ENCODE data around the gene ABI1. TPM values are rescaled to one million over a fixed set of nuclear protein-coding genes. Genes with fewer than 3 reads are reported as not detected.

Gene ABI1
- total RNA-seq, 2 experiments from 2014 or later: 62.4 to 76.9 TPM

- intact Hi-C loops (cut with micrococcal nuclease; ENCODE audit: unreplicated experiment): no loop called here
- POLR2A ChIA-PET: interaction anchor here (0.6 to 1.5 kb wide), 3 partner anchors 9 to 42 kb away, joined by 3 to 4 read pairs (median 3); no protein-coding TSS in a partner anchor
- H3K36me3 ChIP-seq (ENCODE audit: insufficient read depth, low read length): peaks cover 28% of the 10 kb centered on the region
Observed at GRCh38 chr10:26807532-26807931, 53.2 kb downstream of the ABI1 start.

DNA sequence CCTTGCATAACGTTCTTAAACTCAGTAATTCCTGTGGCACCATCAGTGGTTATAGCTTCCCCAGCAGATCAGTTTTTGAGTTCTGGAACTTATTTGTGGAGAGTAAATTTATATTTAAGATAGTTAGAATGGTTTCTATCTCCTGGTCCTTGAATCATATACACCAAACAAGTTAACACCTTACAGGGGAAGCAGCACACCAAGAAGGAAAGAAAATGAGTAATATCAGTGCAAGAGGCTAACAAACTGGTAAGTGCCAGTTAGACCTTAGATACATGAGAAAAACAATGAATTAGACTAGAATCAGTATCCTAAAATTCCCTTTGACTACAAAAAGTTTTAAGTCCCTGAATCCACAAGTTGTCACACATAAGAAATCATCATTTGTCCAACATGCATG lies 54.2 kb downstream of the ABI1 start:
- Histone ChIP-seq H3K4me3 (ENCODE audit: low read depth, low read length, poor library complexity, severe bottlenecking) (peak overlapping the region; percentile 40), H3K9me2 (ENCODE audit: insufficient read depth, low read length) (no peaks in the 10 kb centered on the region), H3K79me2 (ENCODE audit: insufficient read depth, low read depth, low read length) (peaks cover 99% of the 10 kb centered on the region), H2AFZ (ENCODE audit: low read length) (no peak overlapping the region), H3K4me2 (ENCODE audit: low read length) (peak overlapping the region; percentile 87), H4K20me1 (ENCODE audit: insufficient read depth, low read length) (no peaks in the 10 kb centered on the region; the same call in 1 of the 2 replicates), H3K27ac (ENCODE audit: low read depth, low read length, poor library complexity, severe bottlenecking) (peak overlapping the region; percentile 100), H3K9me3 (ENCODE audit: low read length) (0 out of 2 replicates have a peak, but pooled peaks cover 3% of the 10 kb centered on the region), H3K4me1 (ENCODE audit: insufficient read depth, low read length, poor library complexity, severe bottlenecking) (peaks cover 66% of the 10 kb centered on the region), H3K36me3 (ENCODE audit: insufficient read depth, low read length) (peaks cover 20% of the 10 kb centered on the region)
- no peak for DNase-seq (ENCODE audit: low spot score)
- intact Hi-C loops (cut with micrococcal nuclease; ENCODE audit: unreplicated experiment): no loop called here
- no TSS peak for BruUV-seq (replicated peaks)
- ChIA-PET POLR2A (interaction anchor here (0.7 to 2.4 kb wide), 7 partner anchors 8 to 50 kb away, joined by 3 to 12 read pairs (median 4); no protein-coding TSS in a partner anchor), CTCF (ENCODE audit: unreplicated experiment) (interaction anchor here (1.9 kb wide), 1 partner anchor 14 kb away, joined by 6 read pairs; no protein-coding TSS in a partner anchor)
- TF ChIP-seq, protein P1, sequence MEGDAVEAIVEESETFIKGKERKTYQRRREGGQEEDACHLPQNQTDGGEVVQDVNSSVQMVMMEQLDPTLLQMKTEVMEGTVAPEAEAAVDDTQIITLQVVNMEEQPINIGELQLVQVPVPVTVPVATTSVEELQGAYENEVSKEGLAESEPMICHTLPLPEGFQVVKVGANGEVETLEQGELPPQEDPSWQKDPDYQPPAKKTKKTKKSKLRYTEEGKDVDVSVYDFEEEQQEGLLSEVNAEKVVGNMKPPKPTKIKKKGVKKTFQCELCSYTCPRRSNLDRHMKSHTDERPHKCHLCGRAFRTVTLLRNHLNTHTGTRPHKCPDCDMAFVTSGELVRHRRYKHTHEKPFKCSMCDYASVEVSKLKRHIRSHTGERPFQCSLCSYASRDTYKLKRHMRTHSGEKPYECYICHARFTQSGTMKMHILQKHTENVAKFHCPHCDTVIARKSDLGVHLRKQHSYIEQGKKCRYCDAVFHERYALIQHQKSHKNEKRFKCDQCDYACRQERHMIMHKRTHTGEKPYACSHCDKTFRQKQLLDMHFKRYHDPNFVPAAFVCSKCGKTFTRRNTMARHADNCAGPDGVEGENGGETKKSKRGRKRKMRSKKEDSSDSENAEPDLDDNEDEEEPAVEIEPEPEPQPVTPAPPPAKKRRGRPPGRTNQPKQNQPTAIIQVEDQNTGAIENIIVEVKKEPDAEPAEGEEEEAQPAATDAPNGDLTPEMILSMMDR (conservative IDR thresholded peaks at IDR 0.05; ENCODE audit: low read length): no peak
- no peak for TF ChIP-seq EZH2phosphoT487 (IDR thresholded peaks at IDR 0.05; ENCODE audit: borderline replicate concordance, low read depth, low read length)

More at GRCh38 chr10:26807532-26807931, 53.2 kb downstream of the ABI1 start:
- Histone ChIP-seq H3K27ac (ENCODE audit: low read depth, low read length, poor library complexity, severe bottlenecking) (no peak overlapping the region), H2AFZ (ENCODE audit: low read length) (no peak overlapping the region), H3K79me2 (ENCODE audit: insufficient read depth, low read depth, low read length) (peaks cover 99% of the 10 kb centered on the region), H3K9me2 (ENCODE audit: insufficient read depth, low read length) (no peaks in the 10 kb centered on the region), H3K4me1 (ENCODE audit: insufficient read depth, low read length, poor library complexity, severe bottlenecking) (peaks cover 56% of the 10 kb centered on the region), H3K4me2 (ENCODE audit: low read length) (no peak overlapping the region), H3K4me3 (ENCODE audit: low read depth, low read length, poor library complexity, severe bottlenecking) (no peak overlapping the region), H3K9me3 (ENCODE audit: low read length) (peaks cover 10% of the 10 kb centered on the region; the same call in 1 of the 2 replicates), H4K20me1 (ENCODE audit: insufficient read depth, low read length) (no peaks in the 10 kb centered on the region; the same call in 1 of the 2 replicates)
- no TSS peak for BruUV-seq (replicated peaks)
- CTCF ChIA-PET (ENCODE audit: unreplicated experiment): interaction anchor here (1.9 kb wide), 1 partner anchor 13 kb away, joined by 6 read pairs; no protein-coding TSS in a partner anchor
- DNase-seq (ENCODE audit: low spot score): no peak
- TF ChIP-seq, protein P1 (conservative IDR thresholded peaks at IDR 0.05; ENCODE audit: low read length): no peak
- no peak for TF ChIP-seq EZH2phosphoT487 (IDR thresholded peaks at IDR 0.05; ENCODE audit: borderline replicate concordance, low read depth, low read length)

Data from OCI-LY7 (cell line).